ENCODE data around the gene APBB1IP.
"Not testable (repeated sequence)": the region's sequence is repeated elsewhere in the genome, so short reads cannot be mapped to it uniquely, and the experiment has no call there.

The APBB1IP gene

DNA sequence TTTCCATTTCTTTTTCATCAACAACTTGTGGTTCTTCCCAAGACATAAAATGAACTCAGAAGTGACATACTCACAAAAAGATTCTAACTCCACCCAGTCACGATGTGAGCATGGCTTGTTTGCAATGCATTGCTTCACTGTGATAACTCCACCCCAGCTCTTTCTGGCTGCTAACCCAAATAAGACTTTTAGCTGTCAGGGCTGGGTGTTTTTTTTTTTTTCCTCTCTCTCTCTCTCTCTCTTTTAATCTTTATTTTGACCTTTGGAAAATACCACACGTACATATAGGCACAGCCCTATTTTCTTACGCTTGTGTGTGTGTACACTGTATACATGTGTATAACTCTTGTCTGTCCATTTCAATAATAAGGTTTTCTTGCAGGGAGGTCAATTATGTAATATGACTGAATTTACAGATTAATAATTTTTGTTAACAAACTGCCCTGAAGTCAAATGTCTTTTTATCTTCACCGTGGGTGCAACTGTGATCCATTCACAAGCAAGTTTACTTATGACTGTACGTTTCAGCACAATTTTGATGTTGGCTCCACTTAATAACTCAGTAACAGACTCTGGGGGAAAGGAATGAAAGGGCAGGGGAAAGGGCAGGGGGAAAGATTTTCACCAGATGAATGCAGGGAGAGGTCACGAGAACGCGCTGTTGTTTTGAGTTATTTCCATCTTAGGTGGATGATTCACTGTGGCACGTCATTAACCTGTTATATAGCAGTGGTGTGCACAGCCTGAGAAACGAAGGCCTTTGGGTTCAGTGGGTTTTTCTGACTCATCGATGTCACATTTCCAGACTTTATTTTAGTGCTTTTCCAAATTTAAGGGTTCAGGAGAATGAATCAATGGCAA, 49.1 kb downstream of the APBB1IP start:
- no peak for DNase-seq (ENCODE audit: low read depth in 1 of 2, low spot score in 1 of 2)
- no peak for TF ChIP-seq JUND (IDR thresholded peaks at IDR 0.05; ENCODE audit: low read depth)
- in situ Hi-C loops (cut with HindIII; ENCODE audit: low pct_unique_long_range_greater_than_20kb, low sequenced_read_pairs): no loop called here

DNA sequence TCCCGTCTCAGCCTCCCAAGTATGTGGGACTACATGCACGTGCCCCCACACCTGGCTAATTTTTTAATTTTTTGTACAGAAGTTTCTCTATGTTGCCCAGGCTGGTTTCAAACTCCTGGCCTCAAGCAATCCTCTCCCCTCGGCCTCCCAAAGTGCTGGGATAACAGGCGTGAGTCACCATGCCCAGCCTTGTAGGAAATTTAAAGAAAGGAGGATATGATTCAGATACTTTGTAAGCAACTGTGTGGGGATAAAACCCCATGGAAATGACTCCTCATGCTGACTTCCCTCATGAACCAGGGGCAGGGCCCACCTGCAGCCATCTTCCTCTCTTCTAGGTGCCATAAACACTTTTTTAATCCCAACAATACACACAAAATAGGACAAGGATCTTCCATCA, 50.2 kb downstream of the APBB1IP start:
- DNase-seq (ENCODE audit: low read depth in 1 of 2, low spot score in 1 of 2): no peak
- no peak for TF ChIP-seq JUND (IDR thresholded peaks at IDR 0.05; ENCODE audit: low read depth)
- in situ Hi-C loops (cut with HindIII; ENCODE audit: low pct_unique_long_range_greater_than_20kb, low sequenced_read_pairs): no loop called here

DNA sequence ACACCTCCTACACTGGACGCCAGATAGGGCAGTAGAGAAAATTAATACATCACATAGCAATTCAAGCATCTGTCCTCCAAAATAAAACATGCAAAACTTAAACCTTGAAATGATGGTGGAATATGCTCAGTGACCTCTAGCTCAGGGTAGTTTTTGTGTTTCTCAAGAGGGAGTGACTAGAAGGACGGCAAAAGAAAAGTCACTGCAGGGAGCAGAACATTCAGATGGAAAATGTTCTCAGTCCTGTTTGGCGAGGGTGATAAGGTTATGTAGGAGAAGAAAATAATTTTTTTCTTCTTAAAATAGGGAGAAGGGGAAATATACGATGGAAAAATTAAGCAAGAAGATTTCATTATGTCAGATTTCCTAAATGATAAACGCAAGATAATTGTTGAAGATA, 50.9 kb downstream of the APBB1IP start:
- TF ChIP-seq JUND (IDR thresholded peaks at IDR 0.05; ENCODE audit: low read depth): no peak
- DNase-seq (ENCODE audit: low read depth in 1 of 2, low spot score in 1 of 2): no peak
- in situ Hi-C loops (cut with HindIII; ENCODE audit: low pct_unique_long_range_greater_than_20kb, low sequenced_read_pairs): no loop called here

DNA sequence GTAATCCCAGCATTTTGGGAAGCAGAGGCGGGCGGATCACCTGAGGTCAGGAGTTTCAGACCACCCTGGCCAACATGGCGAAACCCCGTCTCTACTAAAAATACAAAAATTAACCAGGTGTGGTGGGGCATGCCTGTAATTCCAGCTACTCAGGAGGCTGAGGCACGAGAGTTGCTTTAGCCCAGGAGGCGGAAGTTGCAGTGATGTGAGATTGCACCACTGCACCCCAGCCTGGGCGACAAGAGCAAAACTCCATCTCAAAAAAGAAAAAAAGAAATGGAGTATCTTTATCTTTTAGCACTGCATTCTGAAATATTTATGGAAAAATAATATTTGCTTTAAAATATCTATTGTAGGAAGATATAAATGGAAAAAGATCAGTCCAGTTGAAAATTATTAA, 52.2 kb downstream of the APBB1IP start:
- in situ Hi-C loops (cut with HindIII; ENCODE audit: low pct_unique_long_range_greater_than_20kb, low sequenced_read_pairs): not testable (repeated sequence)

DNA sequence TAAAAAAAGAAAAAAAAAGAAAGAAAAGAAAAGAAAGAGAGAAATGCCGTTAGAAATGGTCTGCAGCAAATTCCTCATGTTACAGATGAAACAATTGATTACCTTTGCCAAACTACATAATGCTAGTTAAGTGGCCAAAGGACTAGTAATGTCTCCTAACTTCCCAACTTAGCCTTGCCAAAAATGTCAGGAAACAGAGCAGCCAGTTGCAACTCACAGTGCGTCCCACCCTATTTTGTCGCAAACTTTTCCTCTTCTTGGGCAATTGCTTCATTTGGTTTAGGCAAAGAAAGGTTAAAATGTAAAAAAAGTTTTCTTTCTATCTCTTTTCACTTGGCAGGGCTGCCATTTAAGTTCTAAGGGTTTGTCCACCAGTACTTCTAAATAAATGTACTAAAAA, 53.1 kb downstream of the APBB1IP start:
- no peak for TF ChIP-seq JUND (IDR thresholded peaks at IDR 0.05; ENCODE audit: low read depth)
- in situ Hi-C loops (cut with HindIII; ENCODE audit: low pct_unique_long_range_greater_than_20kb, low sequenced_read_pairs): no loop called here
- no peak for DNase-seq (ENCODE audit: low read depth in 1 of 2, low spot score in 1 of 2)

More for the DNA sequence above, 52.2 kb downstream of the APBB1IP start:
- not testable (repeated sequence) for DNase-seq (ENCODE audit: low read depth in 1 of 2, low spot score in 1 of 2)

DNA sequence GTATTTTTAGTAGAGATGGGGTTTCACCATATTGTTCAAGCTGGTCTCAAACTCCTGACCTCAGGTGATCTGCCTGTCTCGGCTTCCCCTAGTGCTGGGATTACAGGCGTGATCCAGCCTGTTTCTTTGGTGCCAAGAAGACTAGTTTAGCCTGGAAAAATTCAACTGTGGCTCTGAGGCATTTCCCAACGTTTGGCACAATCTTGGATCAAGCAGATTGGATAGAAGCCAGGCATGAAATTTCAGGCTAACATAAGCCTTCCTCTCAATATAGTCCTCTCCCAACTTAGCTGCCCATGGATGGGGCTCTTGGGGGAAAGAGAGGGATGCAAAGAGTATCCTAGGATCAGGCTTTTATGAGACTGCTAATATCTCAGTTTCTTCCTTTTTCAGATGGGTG, 53.8 kb downstream of the APBB1IP start:
- no peak for DNase-seq (ENCODE audit: low read depth in 1 of 2, low spot score in 1 of 2)
- TF ChIP-seq JUND (IDR thresholded peaks at IDR 0.05; ENCODE audit: low read depth): no peak
- in situ Hi-C loops (cut with HindIII; ENCODE audit: low pct_unique_long_range_greater_than_20kb, low sequenced_read_pairs): no loop called here

DNA sequence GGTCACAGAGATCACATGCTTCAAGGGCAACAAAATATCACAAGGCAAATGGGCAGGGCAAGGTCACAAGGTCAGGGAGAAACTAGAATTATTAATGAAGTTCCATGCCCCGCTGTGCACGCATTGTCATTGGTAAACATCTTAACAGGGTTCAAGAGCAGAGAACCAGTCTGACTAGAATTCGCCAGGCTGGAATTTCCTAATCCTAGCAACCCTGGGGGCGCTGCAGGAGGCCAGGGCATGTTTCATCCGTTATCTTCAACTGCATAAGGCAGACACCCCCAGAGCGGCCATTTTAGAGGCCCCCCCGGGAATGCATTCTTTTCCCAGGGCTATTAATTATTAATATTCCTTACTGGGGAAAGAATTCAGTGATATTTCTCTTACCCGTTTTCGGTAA, 54.6 kb downstream of the APBB1IP start:
- in situ Hi-C loops (cut with HindIII; ENCODE audit: low pct_unique_long_range_greater_than_20kb, low sequenced_read_pairs); DNase-seq (ENCODE audit: low read depth in 1 of 2, low spot score in 1 of 2): not testable (repeated sequence)

DNA sequence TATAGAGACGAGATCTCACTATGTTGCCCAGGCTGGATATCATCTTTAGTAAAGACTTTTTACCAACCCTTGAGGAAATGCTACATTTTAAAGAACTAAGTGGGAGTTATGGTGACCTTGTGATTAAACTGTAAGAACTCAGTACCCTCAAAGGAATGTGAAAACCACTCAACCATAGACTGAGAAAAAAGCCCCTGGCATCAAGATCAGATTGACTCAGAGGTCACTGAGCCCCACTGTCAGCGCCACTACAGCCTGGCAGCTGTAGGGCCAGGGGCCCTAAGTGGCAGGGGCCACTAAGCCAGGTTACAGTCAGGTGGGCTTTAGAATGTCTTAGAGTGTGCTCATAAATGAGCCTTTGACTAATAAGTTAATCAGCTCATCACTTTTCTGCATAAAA, 55.9 kb downstream of the APBB1IP start:
- no peak for DNase-seq (ENCODE audit: low read depth in 1 of 2, low spot score in 1 of 2)

DNA sequence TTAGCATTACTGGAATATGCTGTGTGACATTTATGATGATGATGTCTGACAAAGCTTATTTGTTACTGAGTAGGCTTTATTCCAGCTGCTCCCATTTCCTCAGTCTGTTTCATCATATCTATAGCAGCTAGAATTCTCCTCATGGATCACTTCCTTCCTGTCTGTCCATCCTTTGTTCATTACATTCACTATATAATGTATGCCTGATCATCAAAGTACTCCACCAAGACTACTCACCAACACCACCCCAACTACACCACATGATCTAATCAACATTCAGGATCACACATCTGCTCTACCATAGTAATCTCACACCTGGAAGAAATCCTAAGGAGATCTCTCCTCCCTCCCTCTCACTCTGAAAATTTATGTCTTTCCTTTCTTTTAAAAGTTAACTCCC, 61.3 kb downstream of the APBB1IP start:
- no peak for DNase-seq (ENCODE audit: low read depth in 1 of 2, low spot score in 1 of 2)
- in situ Hi-C loops (cut with HindIII; ENCODE audit: low pct_unique_long_range_greater_than_20kb, low sequenced_read_pairs): no loop called here
- no peak for TF ChIP-seq JUND (IDR thresholded peaks at IDR 0.05; ENCODE audit: low read depth)

More for the DNA sequence above, 55.9 kb downstream of the APBB1IP start:
- in situ Hi-C loops (cut with HindIII; ENCODE audit: low pct_unique_long_range_greater_than_20kb, low sequenced_read_pairs): no loop called here
- no peak for TF ChIP-seq JUND (IDR thresholded peaks at IDR 0.05; ENCODE audit: low read depth)

DNA sequence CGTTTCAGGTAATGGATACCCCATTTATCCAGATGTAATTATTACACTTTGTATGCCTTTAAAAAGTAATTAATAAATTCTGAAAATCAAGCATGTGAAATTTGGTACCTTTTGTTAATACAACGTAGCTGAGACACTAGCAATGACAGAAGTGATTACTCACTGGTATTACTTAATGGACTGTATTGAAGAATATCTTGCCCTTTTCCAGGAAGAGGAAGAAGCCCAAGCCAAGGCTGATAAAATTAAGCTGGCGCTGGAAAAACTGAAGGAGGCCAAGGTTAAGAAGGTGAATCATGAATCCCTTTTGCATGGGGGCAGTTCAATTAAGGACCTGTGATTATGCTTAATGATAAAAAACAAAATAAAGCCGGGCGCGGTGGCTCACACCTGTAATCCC, 64.8 kb downstream of the APBB1IP start:
- no peak for TF ChIP-seq JUND (IDR thresholded peaks at IDR 0.05; ENCODE audit: low read depth)
- DNase-seq (ENCODE audit: low read depth in 1 of 2, low spot score in 1 of 2): no peak
- in situ Hi-C loops (cut with HindIII; ENCODE audit: low pct_unique_long_range_greater_than_20kb, low sequenced_read_pairs): no loop called here

DNA sequence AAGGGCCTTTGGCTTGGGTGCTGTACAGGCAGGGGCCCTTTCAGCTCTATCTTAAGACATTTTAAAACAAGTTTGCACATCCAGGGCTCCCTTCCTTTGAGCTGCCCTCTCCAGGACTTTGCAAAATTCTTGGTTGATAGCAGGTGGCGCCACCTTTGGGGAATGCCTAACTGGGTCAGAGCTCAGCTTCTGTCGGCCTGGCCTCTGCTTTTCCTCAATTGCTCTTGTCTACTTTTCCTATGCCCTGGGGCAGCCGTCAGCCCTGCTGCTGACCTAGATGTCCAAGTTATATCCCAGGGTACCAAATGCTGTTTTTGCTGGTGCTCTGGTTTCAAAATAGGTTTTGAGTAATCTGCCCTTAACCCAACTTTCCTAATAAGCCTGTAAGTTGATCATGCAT, 65.8 kb downstream of the APBB1IP start:
- TF ChIP-seq JUND (IDR thresholded peaks at IDR 0.05; ENCODE audit: low read depth): no peak
- in situ Hi-C loops (cut with HindIII; ENCODE audit: low pct_unique_long_range_greater_than_20kb, low sequenced_read_pairs): no loop called here
- DNase-seq (ENCODE audit: low read depth in 1 of 2, low spot score in 1 of 2): peak in 1 of 2 experiments; percentile 2

DNA sequence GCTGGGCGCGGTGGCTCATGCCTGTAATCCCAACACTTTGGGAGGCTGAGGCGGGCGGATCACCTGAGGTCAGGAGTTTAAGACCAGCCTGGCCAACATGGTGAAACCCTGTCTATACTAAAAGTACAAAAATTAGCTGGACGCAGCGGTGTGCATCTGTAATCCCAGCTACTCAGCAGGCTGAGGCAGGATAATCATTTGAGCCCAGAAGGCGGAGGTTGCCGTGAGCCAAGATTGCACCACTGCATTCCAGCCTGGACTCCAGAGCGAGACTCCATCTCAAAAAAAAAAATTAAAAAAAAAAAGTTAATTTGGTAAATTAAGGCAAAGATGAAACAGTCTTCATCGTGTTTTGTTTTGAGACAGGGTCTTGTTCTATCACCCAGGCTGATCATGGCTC, 66.3 kb downstream of the APBB1IP start:
- DNase-seq (ENCODE audit: low read depth in 1 of 2, low spot score in 1 of 2); in situ Hi-C loops (cut with HindIII; ENCODE audit: low pct_unique_long_range_greater_than_20kb, low sequenced_read_pairs): not testable (repeated sequence)

DNA sequence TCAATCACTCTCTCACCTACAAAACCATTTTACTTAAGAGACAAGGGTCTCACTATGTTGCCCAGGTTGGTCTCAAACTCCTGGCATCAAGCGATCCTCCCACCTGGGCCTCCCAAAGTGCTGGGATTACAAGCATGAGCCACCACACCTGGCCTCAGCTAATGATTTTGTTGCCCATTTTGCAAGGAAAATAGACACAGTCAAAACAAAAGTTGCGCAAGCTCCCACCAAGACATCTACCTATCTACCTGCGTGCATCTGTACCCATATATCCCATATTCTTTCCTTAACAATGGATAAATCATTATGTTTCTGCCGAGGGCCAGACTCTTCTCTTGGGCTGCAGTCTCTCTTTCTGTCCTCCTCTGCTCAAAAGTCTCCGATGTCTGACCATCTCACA, 67.3 kb downstream of the APBB1IP start:
- DNase-seq (ENCODE audit: low read depth in 1 of 2, low spot score in 1 of 2): no peak
- in situ Hi-C loops (cut with HindIII; ENCODE audit: low pct_unique_long_range_greater_than_20kb, low sequenced_read_pairs): no loop called here
- no peak for TF ChIP-seq JUND (IDR thresholded peaks at IDR 0.05; ENCODE audit: low read depth)

DNA sequence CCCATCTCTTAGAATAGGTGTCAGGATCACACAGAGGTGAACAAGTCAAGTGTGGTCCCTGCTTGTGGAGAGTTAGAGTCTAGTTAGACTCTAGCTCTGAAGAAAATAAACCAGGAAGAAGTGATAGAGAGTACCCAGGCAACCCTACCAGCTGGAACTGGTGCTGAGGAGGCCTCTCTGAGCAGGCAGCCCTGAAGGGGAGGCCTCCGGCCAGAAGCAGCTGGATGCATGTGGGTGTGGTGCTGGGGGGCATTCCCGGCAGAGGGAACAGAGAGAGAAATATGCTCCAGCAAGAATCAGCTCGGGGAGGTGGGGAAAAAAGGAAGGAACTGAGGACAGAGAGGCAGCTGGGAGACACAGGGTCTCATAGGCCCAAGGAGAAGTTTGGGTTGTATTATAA, 68.6 kb downstream of the APBB1IP start:
- DNase-seq (ENCODE audit: low read depth in 1 of 2, low spot score in 1 of 2): no peak
- TF ChIP-seq JUND (IDR thresholded peaks at IDR 0.05; ENCODE audit: low read depth): no peak
- in situ Hi-C loops (cut with HindIII; ENCODE audit: low pct_unique_long_range_greater_than_20kb, low sequenced_read_pairs): no loop called here
